SHP77 (cell line): ENCODE data around the gene ACO2.

Source experiments
- DNase-seq, 2 experiments: peaks; one replicate each; lab custom pipeline; 2025; lab: John Stamatoyannopoulos, UW

ACO2 gene

DNA sequence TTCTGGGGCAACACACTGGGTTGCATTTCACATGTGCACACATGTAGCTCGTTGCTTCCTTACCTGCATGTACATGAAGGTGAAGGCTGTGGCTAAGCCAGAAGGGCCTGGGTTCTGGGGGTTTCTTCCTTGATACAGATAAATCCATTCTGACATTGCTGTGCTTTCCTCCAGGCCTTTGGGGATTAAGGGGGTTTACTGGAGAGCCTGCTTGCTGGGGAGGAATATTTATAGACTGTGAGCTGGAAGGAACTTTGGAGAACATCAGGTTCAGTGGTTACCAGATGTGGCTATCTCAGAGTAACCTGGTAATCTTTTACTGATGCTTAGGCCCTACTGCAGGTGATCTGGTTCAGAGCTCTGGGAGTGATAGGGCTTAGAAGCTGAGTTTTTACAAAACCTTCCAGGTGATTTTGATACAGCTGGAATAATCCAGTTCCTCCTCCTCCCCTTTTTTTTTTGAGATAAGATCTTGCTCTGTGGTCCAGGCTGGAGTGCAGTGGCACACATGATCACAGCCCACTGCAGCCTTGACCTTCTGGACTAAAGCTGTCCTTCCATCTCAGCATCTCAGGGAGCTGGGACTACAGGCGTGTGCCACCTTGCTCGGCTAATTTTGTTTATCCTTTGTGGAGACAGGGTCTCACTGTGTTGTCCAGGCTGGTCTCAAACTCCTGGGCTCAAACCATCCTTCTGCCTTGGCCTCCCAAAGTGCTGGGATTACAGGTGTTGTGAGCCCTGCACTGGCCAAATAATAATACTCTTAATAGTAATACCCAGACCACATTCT, 19.9 kb downstream of the ACO2 start:
- DNase-seq, result no peak

- no peak for DNase-seq
Observed at GRCh38 chr22:41491374-41492100, 22.6 kb downstream of the ACO2 start.

DNA sequence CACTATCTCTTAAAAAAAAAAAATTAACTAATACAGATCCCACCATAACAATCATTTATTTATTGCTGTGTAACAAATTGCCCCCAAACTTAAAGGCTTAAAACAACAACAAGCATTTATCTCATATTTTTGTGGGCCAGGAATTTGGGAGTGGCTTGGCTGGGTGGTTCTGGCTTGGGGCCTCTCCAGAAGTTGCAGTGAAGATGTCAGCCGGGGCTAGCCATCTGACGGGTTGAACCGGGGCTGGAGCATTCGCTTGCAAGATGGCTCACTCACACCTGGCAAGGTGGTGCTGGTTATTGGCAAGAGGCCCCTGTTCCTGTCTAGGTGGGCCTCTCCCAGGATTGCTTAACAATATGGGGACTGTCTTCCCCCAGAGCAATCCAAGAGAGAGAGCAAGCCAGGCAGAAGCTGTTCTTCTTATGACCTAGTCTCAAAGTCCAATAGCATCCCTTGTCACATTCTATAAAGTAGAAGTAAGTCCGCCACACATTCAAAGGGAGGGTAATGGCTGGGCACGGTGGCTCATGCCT, 29.5 kb downstream of the ACO2 start:
- DNase-seq, result no peak

- DNase-seq, result no peak
Observed at GRCh38 chr22:41499624-41500280, 30.8 kb downstream of the ACO2 start.

DNA sequence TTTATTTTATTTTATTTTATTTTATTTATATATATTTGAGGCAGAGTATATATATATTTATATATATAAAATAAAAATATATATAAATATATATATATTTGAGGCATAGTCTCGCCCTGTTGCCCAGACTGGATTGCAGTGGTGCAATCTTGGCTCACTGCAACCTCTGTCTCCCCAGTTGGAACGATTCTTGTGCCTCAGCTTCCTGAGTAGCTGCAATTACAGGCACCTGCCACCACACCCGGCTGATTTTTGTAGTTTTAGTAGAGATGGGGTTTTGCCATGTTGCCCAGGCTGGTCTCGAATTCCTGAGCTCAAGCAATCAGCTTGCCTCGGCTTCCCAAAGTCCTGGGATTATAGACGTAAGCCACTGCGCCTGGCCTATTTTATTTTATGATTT, 31.4 kb downstream of the ACO2 start:
- no peak for DNase-seq

DNA sequence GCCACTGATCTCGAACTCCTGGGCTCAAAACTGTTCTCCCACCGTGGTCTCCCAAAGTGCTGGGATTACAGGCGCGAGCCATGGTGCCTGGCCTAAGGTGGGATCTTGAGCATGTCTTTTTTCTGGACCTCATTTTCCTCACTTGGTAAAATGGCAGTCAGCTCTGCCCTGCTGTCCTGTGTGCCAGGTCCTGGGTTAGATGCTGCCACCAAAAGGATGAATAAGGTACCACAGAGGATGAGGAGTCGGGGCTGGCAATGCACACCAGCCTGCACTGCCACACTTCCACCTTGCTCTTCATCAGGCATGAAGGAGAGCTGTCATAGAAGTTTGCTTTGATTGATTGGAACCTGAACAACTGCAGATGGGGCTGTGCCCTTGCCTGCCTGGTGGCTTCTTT, 32.3 kb downstream of the ACO2 start:
- peak; percentile 11 to 19 for DNase-seq

DNA sequence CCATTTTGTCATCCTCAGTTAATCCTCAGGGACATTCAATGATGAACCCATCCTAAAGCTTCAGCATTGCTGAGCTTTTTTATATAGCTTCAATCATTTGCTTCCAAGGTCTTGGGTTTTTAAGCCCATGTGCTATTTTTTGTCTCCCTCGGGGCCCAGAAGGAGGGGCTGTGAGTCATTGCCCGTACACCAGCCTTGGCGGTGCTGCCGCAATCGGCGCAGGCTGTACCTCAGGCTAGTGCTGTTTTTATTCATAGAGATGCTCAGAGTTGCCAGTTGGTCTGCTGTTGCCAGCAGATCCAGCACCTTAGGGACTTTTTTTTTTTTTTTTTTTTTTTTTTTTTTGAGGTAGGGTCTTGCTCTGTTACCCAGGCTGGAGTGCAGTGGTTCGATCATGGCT, 35.5 kb downstream of the ACO2 start:
- DNase-seq, result no peak

DNA sequence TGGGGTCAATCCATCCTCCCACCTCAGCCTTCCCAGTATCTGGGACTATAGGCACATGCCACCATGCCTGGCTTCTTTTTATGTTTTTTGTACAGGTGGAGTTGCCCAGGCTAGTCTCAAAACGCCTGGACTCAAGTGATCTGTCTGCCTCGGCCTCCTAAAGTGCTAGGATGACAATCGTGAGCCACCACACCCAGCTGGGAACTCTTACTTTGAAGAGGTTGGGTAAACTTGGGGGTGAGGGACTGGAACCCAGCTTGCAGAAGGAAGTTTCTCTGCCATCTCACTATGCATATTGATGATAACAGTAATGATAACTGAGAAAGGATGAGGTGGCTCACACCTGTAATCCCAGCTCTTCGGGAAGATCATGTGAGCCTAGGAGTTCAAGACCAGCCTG, 35.9 kb downstream of the ACO2 start:
- DNase-seq, result no peak

GRCh38 chr22:41505511-41506220, 36.7 kb downstream of the ACO2 start:
- no peak for DNase-seq

DNA sequence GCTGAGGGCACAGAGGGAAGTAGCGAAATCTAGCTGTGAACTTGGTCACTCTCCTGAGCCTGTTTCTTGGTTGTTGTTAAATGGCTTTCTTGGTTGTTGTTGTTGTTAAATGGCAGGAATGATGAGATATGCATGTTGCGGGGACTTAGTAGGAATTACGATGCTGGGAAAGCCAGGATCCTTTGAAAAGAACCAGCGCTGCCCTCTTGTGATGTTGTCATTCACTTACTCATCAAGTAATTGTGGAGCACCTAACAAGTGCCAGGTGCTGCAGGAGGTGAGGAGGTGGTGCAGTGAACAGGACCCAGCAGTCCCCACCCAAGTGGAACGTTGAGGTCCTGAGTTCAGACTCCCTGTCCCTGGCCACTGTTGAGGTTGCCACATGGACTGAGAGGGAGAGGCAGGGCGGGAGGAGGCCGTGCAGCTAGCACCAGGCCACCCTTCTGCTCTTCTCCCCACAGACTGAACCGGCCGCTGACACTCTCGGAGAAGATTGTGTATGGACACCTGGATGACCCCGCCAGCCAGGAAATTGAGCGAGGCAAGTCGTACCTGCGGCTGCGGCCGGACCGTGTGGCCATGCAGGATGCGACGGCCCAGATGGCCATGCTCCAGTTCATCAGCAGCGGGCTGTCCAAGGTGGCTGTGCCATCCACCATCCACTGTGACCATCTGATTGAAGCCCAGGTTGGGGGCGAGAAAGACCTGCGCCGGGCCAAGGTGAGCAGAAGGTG, 38.6 kb downstream of the ACO2 start:
- DNase-seq, result no peak

DNA sequence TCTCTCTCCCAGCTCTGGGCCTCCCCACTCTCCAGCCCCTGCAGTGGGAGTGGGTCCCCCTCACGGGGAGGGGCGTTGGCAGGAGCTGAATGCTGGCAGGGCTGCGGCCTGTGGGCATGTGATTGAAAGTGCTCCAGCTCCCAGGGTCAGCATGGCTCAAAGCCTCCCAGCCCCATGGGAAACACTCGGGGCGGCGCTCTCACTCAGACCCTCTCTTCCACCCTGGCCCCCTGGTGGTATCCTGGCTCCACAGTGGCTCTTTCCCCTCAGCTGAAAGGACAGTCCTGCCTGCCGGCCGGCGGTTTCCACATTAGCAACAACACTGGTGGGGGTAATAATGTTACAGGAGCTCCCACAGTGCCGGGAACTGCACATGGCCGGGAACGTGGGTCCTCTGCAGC, 39.9 kb downstream of the ACO2 start:
- no peak for DNase-seq

DNA sequence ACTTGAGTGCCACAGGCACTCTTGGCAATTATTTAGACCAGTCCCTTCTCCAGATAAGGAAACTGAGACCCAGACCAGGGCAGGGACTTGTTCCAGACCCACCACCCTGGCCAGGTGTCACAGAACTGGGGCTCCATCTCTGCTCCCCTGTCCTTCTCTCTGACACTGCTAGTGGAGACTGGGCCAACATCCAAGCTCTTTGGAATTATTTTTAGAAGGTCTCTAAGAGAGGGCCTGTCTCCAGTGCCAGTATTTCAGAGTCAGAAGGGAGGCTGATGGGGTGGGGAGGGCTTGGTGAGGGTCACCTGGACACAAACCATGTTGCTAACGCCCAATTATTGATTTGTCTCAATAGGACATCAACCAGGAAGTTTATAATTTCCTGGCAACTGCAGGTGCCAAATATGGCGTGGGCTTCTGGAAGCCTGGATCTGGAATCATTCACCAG, 42.6 kb downstream of the ACO2 start:
- no peak for DNase-seq

GRCh38 chr22:41512421-41513194, 43.7 kb downstream of the ACO2 start:
- no peak for DNase-seq

DNA sequence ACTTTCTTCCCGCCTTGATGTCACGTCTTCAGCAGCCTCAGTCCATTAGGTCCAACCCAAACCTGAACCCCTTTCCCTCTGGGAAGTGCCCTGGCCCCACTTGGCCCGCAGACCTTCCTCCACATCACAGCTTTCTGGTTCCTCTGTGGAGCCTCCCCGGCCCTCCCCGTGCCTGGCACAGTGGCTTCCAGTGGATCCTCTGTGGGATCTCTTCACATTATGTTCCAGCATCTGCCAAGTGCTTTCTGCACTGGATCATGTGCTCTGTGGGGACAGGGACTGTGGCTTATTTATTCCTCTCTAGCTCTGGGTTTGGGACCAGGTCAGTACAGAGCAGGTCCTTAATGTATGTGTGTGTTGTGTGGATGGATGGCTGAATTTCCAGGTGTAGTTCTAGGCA, 44.5 kb downstream of the ACO2 start:
- DNase-seq, result no peak

DNA sequence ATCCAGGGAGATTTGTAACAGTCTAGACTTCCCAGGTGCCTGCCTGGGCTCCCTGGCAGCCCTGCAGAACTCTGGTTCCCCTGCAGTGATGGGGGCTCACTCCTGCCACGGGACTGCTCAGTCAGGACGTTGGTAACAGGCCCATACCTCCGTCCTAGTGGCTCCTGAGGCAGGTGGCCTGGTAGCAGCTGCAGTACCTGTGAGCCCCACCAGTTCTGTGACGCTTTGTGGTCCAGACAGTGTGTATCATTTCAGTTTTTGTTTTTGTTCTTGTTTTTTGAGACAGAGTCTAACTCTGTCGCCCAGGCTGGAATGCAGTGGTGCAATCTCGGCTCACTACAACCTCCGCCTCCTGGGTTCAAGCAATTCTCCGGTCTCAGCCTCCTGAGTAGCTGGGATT, 47.5 kb downstream of the ACO2 start:
- DNase-seq, result no peak

DNA sequence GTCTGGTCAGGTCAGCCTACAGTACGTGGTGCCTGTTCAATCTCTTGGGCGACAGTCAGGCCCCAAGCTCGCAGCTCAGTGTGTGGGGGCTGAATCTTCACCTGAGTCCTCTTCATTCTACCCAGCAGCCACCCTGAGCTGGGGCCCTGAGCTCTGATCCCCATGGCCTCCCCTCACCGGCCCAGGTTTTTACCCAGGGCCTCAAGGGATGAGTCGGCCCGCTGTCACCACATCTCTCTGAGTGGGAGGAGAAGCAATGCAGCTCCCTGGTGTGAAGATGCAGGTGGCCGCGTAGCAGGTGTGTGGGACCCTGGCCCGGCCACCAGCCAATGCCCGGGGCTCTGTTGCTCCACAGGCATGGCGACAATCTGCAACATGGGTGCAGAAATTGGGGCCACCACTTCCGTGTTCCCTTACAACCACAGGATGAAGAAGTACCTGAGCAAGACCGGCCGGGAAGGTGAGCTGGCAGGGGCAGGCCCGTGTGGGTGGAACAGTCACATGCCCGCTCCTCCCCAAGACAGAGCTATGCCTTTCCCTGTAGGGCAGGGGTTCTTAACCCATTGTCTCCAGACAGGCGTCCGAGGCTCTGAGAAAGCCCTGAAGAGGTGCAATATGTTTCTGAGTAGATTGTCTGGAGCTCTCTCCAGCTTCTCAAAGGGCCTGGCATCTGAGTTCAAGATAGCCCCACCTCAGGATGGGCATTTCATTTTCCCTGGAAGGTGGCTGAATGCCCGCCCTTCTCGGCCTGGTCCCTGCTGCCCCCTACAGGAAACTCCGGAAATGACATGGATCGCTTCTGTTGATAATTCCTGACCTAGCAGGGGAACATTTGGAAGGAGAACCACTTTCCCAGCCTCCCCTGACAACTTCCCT, 48.5 kb downstream of the ACO2 start:
- DNase-seq, result peak; percentile 28 to 38

DNA sequence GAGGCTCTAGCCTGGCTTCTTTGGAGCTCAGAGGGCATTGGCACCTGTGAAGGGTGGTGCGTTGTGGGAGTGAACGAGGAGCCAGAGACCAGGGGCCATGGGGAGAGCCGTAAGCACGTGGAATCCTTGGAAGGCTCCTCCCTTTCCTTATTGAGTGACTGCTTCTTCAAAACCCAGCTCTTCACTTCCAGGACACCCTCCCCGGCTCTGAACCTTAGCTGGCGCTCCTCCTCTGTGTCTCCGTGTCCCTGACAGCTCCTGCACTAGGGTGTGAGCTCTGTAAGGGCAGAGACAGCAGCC, 49.1 kb downstream of the ACO2 start:
- no peak for DNase-seq

DNA sequence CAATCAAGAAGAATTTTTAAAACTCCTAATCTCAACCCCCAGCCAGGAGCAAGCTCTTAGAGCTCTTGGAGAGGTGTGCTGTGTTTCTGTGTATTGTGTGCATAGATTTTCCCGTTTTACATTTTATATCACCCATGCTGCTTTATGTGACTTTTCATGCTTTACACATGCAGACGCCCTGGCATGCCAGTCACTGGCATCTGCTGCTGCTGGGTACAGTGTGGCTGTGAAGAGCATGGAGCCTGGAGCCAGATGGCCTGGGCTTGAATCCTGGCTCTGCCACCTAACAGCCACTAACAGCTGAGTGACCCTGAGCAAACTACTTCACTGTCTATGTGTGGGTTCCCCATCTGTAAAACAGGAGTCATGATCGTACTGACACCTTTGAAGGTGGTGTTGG, 52.2 kb downstream of the ACO2 start:
- DNase-seq, result no peak

- DNase-seq, result no peak
Observed at GRCh38 chr22:41522813-41523212, 53.9 kb downstream of the ACO2 start.
